ENCODE data around the gene SPPL2B.
"Not testable (repeated sequence)": the region's sequence is repeated elsewhere in the genome, so short reads cannot be mapped to it uniquely, and the experiment has no call there.

Gene SPPL2B

DNA sequence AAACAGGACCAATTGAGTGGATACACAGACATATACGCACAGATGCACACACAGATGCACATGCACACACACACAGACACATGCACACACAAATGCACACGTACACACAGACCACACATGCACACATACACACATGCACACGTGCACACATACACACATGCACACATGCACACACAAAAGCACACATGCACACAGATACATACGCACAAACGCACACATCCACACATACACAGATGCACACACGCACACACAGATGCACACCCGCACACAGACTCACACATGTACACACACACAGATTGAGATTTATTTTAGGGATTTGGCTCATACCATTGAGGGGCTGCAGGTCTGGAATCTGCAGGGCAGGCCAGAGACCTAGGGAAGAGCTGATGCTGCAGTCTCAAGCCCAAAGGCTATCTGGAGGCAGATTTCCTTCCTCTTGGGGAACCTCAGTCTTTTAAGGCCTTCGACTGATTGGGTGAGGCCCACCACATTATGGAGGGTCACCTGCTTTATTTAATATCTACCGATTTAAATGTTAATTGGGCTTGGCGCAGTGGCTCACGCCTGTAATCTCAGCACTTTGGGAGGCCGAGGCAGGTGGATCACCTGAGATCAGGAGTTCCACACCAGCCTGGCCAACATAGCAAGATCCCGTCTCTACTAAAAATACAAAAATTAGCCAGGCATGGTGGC, 54.2 kb downstream of the SPPL2B start:
- no peak for DNase-seq

DNA sequence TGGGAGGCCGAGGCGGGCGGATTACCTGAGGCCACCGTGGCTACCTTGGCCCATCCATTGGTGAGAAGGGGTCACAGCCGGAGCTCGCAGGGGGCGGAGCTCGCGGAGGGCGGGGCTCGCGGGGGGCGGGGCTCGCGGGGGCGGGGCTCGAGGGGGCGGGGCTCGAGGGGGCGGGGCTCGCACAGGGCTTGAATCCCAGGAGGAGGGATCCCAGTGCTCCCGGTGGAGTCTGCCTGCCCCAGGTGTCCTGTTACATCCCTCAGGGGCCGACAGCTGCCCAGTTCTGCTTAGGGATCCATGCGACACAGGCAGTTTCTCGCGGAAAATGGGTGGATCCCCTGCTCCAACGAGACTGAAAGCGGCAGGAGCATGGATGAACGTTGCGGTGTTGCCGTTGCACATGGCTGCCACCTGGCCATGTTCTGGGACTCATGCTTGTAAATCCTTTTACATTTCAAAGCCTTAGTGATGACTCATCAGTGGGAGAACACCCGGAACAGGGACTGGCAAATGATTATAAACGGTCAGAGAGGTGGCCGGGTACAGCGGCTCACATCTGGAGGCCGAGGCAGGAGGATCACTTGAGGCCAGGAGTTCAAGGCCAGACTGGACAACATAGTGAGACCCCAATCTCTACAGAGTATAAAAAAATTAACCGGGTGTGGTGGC, 56.7 kb downstream of the SPPL2B start:
- no peak for DNase-seq

DNA sequence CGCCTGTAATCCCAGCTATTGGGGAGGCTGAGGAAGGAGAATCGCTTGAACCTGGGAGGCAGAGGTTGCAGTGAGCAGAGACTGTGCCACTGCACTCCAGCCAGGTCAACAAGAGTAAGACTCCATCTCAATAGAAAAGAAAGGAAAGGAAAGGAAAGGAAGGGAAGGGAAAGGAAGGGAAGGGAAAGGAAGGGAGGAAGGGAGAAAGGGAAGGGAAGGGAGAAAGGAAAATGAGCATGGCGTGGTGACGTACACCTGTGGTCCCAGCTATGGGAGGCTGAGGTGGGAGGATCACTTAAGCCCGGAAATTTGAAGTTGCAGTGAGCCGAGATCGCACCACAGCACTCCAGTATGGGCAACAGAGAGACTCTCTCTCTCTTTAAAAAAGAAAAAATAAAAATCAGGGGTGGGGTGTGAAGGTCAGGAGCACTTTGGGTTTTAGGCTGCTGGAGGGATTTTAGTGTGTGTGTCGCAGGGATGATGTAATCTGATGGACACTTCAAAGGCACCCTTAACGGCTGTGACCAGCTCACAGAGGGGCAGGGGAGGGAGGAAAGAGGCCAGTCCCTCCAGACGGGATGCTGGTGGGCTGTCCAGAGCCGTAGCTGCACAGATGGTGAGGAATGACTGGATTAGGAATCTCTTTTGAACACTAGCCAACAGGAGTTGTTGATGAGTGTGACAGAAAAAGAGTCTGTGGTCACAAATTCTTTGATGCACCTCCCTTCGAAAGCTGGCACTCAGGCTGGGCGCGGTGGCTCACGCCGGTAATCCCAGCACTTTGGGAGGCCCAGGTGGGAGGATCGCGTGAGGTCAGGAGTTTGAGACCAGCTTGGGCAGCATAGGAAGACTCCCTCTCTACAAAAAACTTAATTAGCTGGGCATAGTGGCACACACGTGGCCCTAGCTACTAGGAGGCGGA, 59.1 kb downstream of the SPPL2B start:
- DNase-seq: peak; percentile 67

GRCh38 chr19:2389594-2389993, 61.1 kb downstream of the SPPL2B start:
- no peak for DNase-seq

DNA sequence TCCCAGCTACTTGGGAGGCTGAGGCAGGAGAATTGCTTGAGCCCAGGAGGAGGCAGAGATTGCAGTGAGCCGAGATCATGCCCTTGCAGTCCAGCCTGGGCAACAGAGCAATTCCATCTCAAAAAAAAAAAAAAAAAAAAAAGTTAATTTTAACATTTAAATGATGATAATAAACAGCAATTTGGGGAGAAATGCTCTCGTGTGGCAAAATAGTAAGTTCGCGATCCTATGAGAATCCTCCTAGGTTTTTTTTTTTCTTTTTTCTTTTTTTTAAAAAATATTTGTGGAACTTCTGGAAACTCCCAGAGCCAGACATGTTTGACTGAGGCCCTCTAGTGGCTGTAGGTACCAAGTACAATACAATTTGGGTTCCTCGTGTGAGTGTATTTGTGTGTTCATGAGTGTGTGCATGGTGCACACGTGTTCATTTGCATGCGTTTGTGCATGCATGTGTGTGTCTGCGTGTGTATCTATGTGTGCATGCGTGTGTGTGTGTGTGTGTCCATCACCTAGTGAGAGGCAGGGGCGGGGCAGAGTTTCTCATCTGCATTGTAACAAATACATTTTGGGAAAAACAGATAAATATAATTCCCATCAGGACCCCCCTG, 62.7 kb downstream of the SPPL2B start:
- DNase-seq: peak; percentile 74

DNA sequence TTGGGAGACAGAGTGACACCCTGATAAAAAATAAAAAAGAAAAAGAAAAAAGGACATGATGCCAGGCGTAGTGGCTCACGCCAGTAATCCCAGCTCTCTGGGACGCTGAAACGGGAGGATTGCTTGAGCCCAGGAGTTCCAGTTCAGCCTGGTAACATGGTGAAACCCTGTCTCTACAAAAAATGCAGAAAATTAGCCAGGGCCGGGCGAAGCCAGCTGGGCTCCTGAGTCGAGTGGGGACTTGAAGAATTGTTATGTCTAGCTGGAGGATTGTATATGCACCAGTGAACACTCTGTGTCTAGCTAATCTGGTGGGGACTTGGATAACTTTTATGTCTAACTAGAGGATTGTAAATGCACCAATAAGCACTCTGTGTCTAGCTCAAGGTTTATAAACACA, 63.9 kb downstream of the SPPL2B start:
- DNase-seq: no peak

GRCh38 chr19:2392899-2393298, 64.4 kb downstream of the SPPL2B start:
- DNase-seq: peak; percentile 7

GRCh38 chr19:2394054-2394441, 65.6 kb downstream of the SPPL2B start:
- no peak for DNase-seq

- DNase-seq: no peak
These were observed 66.2 kb downstream of the SPPL2B start for GRCh38 chr19:2394442-2395292.

DNA sequence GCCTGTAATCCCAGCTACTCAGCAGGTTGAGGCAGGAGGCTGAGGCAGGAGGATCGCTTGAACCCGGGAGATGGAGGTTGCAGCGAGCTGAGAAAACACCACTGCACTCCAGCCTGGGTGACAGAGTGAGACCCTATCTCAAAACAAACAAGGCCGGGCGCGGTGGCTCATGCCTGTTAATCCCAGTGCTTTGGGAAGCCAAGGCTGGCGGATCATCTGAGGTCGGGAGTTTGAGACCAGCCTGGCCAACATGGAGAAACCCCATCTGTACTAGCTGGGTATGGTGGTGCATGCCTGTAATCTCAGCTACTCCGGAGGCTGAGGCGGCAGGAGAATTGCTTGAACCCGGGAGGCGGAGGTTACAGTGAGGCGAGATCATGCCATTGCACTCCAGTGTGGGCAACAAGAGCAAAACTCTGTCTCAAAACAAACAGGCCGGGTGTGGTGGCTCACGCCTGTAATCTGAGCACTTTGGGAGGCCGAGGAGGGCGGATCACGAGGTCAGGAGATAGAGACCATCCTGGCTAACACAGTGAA, 66.9 kb downstream of the SPPL2B start:
- not testable (repeated sequence) for DNase-seq

DNA sequence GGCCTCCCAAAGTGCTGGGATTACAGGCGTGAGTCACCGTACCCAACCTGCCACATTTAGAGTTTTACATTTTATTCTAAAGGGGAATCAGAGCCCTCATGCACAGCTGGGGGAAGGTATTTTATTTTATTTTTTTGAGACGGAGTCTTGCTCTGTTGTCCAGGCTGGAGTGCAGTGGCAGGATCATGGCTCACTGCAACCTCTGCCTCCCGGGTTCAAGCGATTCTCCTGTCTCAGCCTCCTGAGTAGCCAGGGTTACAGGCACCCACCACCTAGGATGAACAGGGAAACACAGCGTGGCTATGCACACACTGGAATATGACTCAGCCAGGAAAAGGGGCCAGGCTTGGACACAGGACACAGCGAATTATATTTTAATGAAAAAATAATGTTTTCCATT, 68.7 kb downstream of the SPPL2B start:
- DNase-seq: not testable (repeated sequence)

DNA sequence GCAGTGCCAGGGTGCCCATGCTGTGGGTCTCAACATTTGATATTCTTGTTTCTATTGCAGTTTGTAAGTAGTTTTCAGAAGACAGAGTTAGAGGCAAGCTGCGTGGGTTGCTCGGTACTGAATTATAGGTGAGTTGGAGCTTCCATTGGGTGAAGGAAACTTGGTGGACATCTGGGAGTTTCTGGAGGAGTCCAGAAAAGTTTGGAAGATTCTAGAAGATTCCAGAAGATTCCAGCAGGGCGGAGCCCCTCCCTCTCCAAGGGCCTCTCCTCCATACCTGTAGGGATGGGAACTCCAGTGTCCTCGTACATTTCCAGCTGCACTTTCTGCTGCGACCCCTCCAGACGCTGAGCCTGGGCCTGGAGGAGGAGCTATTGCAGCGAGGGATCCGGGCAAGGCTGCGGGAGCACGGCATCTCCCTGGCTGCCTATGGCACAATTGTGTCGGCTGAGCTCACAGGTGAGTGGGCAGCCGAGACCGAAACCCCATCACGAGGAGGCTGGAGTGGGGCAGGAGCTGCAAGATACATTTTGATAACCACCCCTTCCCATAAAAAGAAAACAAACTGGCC, 70.3 kb downstream of the SPPL2B start:
- DNase-seq: no peak

DNA sequence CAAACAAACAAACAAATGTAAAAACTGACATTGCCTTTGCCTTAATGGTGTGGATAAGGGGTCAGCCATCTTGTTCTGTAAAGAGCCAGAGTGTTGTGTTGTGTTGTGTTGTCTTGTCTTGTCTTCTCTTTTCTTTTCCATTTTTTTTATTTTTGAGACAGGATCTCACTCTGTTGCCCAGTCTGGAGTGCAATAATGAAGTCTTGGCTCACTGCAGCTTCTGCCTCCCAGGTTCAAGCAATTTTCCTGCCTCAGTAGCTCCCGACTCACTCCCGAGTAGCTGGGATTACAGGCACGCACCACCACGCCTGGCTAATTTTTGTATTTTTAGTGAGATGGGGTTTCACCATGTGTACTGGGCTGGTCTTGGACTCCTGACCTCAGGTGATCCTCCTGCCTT, 71.1 kb downstream of the SPPL2B start:
- DNase-seq: no peak

Measured in OCI-M1 (cell line).